OCI-M2 (cell line): ENCODE results near the gene TOMM40L.

Experiments
- DNase-seq: peaks from one replicate; lab custom pipeline; 2025; ENCODE audit not compliant: unreplicated experiment; lab: John Stamatoyannopoulos, UW

TOMM40L gene

GRCh38 chr1:161225534-161226319 is at the start of gene TOMM40L:
TOMM40L (plus strand) TSS chr1:161226060; CDS start chr1:161226490, 430 bp downstream.
- DNase-seq = peak; percentile 84

- no peak for DNase-seq
These were observed 49.3 kb upstream of the TOMM40L start for GRCh38 chr1:161176468-161177111.

DNA sequence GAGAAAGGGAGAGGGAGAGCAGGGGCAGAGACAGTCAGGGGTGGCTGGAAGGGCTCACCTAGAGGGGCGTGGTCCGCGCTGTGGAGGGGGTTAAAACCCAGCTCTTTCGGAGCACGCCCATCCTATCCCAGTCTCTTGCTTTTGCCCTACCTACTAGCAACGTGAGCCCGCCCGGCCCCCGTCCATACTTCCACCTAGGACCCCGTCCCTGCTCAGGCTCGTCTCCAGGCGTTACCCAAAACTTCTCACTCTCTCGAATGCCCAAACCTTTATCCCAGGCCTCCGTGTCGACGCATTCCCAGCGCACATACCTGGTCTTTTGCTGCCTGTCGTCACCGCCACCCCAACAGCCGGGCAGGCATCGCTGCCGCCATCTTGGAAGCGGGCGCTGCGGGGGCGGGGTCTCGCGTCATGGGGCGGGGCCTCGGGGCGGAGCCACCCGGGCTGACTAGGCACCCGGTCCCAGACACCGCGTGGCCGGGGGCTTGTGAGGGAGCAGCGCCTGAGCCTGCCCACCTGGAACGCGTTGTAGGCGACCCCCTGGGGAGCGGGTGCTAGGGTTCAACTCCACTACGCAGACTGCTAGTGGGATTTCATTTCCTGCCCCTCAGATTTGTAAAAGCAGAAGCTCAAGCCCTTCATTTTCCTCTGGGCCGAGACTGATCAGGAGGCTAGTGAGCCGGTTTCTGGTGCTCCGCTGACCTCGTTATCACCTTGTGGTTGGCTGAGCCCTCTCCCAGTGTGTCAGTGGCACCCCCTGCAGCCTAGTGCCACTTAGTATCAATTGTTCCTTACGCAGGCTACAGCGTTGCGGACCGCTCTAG is 48.5 kb upstream of the TOMM40L start, which contains the start of gene B4GALT3:
Gene B4GALT3, minus strand, starts transcription at position 396 of the 824 bp plus-strand sequence. CDS start 1,447 bp downstream, outside the sequence.
- DNase-seq = peak; percentile 78

- no peak for DNase-seq
These were observed 48.0 kb upstream of the TOMM40L start for GRCh38 chr1:161177936-161178244.

- DNase-seq = no peak
These were observed 46.2 kb upstream of the TOMM40L start for GRCh38 chr1:161179698-161180097.

- no peak for DNase-seq
These were observed 45.2 kb upstream of the TOMM40L start for GRCh38 chr1:161180639-161181038.

DNA sequence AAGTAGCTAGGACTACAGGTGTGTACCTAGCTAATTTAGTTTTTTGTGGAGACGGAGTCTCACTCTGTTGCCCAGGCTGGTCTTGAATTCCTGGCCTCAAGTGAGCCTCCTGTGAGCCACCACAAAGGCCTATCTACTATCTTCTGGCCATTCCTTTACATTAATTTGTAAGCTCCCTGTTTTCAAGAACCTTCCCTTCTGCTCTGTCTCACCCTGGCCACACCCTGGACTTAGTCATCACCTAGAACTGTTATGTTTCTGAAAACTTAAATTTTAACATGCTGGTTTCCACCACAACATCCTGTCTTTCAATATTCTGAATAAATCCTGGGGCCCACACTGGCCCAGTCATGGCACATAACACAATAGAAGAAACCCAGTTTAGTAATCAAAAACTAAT is 43.6 kb upstream of the TOMM40L start:
- no peak for DNase-seq

DNA sequence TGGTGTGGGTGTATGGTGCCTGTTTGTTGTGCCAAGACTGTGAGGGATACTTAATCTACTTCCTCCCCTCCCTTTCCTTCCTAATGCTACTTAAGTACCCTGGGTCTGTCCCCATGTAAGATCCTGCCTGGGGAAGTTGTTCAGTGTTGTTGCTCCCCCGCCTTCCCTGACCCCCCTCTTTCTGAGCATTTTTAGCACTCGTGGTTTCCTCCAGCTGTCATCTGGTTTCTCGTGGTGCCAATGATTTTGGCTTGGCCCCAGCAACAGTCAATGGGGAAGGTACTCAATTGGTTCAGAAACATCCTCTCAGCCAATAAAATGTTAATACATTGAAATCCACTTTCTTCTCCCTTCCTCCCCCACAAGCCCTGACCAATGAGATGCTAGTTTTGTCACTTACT is 40.6 kb upstream of the TOMM40L start:
- DNase-seq = no peak

- DNase-seq = no peak
These were observed 40.0 kb upstream of the TOMM40L start for GRCh38 chr1:161185732-161186311.

GRCh38 chr1:161187311-161187710 is 38.5 kb upstream of the TOMM40L start:
- no peak for DNase-seq

GRCh38 chr1:161188381-161188780 is 37.5 kb upstream of the TOMM40L start:
- no peak for DNase-seq

DNA sequence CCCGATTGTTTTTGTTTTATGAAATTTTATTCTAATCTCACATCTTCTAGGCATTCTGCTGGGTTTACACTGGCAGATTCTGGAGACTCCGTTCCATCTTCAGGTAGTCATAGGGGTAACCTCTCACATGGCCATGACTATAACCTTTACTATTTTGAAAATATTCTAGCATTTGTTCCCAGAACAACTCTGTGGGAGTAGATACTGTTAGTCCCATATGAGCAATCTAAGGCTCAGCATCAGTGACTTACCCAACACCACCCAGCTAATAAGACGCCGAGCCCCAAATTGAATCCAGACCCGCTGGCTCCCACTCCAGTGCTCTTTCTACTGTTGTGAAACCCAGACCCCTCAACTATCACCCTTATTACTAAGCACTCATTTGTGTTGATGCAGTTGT is 36.8 kb upstream of the TOMM40L start:
- DNase-seq = no peak

GRCh38 chr1:161190962-161191521 is 34.8 kb upstream of the TOMM40L start:
- no peak for DNase-seq

GRCh38 chr1:161191971-161192370 is 33.9 kb upstream of the TOMM40L start:
- no peak for DNase-seq

DNA sequence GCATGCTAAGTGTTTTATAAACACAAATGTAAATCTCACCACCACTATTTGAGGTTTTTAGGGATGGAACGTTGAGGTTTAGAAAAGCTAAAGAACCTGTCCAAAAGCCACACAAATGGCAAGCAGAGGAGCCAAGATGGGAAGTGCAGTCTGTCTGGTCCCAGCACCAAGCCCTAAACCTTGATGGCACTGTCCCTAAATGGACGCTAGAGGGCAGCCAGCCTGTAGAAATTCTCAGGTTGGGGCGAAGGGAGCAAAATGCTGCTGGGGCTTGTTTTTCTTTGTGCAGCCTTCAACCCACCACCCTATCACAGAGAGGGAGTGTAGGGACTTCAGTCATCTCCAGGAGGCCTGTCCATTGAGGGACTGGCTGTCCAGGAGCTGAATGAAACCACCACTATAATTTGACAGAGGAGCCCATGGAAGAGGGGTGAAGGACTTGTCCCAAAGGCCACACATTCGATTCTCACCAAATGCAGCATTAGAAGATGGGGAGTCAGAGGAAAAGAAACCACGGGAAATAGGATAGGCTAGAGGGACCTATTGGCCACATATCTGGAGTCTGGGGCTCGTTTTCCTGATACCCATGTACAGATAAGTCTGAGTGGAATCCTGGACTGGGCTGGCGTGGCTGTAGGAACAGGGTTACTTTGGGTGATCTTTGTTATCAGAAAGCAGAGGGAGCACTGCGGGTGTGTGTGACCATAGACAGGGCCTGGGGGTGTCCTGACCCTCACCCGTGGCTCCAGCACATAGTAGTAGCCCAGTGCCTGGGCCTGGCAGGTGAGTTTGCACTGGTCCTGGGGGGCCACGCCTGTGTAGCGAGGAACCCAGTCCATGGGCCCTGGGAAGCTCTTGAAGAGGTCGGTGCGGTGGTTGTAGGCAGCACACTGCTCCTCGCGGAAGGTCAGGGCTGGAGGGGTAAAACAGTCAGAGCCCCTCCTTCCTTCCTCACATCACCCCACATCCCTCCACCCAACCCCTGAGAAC is 33.1 kb upstream of the TOMM40L start:
- DNase-seq = no peak

- DNase-seq = no peak
These were observed 32.2 kb upstream of the TOMM40L start for GRCh38 chr1:161193561-161194235.

- DNase-seq = no peak
These were observed 30.7 kb upstream of the TOMM40L start for GRCh38 chr1:161195171-161195570.

GRCh38 chr1:161196111-161196510 is 29.7 kb upstream of the TOMM40L start:
- DNase-seq = no peak
